CD4-positive, alpha-beta T cell treated with Interleukin-17A for 1 hour (primary cell): ENCODE data around the gene CARD11.
A peak's percentile ranks its signal among the peaks of the same experiment; 100 is the strongest.

Experiments used
- DNase-seq: peaks from one replicate; pipeline ENCODE4 v3.0.0-alpha.2; 2020

CARD11 gene

GRCh38 chr7:2894118-2894940 is 149.3 kb downstream of the CARD11 start:
- peak; percentile 51 for DNase-seq

- no peak for DNase-seq
Measured at GRCh38 chr7:2893411-2893861, 150.2 kb downstream of the CARD11 start.

DNA sequence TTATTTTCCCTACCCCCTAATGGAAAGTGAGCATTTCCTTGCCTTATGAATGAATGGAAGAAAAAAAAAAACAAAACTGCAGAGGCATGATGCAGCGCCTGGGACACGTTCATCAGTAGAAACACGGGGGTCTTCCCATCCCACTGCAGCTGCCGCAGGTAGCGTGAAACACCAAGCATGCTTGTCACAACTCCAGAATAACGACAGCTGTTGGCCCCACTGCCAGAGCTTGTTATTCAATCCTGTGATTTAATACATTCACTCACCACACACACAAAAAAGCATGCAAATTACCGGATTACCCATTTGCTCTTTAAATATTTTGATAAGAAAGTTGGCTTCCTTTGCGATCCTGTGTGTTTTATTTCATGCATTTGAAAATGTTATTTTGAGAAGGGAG is 151.1 kb downstream of the CARD11 start:
- DNase-seq, result no peak

GRCh38 chr7:2887816-2888215 is 155.9 kb downstream of the CARD11 start:
- DNase-seq, result no peak

DNA sequence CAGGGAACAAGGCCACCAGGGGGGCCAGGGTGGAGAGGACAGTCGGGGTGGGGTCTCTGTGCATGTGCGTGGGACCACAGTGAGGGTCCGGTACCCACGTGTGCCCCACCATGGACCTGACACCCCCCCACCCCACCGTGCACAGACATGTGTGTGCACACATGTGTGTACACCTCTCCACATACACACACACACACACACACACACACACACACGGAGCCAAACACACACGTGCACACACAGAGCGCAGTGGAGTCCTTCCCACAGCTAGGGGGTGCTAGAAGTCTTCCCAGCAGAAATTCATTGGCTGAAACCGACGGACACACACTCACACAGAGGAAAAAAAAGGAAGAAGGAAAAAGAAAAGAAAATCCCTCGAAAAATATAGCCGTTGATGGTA is 156.8 kb downstream of the CARD11 start:
- peak; percentile 75 for DNase-seq

DNA sequence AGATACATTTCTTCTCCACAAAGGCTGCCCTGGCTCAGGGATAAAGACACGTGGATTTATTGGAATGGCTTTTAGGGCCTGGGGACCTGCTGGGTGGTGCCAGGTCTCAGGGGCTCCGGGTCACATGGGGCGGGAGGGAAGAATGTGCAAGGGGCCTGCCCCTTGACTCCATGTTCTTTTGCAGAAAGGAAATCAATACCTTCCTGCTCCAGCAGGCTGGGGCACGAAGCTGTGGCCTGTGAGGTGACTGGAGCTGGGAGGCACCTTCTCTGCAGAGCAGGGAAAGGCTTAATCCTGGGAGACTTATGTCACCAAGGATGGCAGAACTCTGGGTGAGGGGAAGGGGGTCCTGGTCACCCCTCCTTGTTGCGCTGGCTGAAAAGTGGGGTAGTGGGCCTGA is 157.3 kb downstream of the CARD11 start:
- DNase-seq, result no peak

- DNase-seq, result no peak
Measured at GRCh38 chr7:2884161-2884560, 159.5 kb downstream of the CARD11 start.

- DNase-seq, result no peak
Measured at GRCh38 chr7:2883101-2883500, 160.6 kb downstream of the CARD11 start.

GRCh38 chr7:2882111-2882510 is 161.6 kb downstream of the CARD11 start:
- no peak for DNase-seq

- DNase-seq, result no peak
Measured at GRCh38 chr7:2880874-2881533, 162.7 kb downstream of the CARD11 start.

DNA sequence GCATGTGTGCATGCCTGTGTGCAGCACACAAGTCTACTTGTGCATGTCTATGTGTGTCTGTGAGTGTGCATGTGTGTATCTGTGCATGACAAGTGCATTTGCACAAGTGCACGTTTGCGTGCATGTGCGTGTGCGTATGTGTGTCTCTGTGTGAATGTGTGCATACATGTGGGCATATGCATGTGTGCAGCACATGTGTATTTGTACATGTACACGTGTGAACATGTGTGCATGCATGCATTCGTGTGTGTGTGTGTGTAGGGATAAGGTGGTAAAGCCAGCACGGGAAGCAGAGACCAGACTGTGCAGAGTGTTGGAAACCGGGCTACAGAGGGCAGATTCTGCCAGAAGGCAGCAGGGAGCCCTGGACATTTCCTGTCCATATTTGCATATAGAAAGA is 163.6 kb downstream of the CARD11 start:
- DNase-seq, result no peak

DNA sequence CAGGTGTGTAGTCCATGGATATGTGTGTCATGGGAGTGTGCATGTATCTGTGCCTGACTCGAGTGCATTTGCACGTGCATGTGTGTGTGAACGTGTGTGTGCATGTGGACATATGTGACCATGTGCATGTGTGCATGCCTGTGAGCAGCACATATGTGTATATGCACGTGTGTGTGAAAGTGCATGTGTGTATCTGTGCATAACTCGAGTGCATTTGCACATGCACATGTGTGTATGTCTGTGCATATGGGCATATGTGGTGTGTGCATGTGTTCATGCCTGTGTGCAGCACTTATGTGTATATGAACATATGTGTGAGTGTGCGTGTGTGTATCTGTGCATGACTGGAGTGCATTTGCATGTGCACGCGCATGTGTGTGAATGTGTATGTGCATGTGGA is 164.3 kb downstream of the CARD11 start:
- no peak for DNase-seq

DNA sequence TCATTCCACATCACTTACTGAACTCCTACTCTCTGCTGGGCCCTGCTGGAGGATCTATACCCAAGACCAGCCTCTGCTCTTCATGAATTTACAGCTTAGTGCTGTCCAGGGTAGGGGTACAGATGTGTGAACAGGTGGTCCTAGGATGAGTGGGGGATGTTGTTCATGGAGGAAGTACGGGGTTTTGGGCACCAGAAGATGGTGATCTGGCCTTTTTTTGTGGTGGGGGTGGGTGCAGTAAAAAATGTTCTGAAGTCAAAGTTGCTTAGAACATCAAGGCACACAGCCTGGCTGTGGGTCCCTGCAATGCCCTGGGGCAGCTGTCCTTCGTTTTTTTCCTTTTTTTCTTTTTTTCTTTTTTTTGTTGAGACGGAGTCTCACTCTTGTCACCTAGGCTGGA is 165.4 kb downstream of the CARD11 start:
- DNase-seq, result no peak

GRCh38 chr7:2876031-2876731 is 167.5 kb downstream of the CARD11 start:
- DNase-seq, result no peak

DNA sequence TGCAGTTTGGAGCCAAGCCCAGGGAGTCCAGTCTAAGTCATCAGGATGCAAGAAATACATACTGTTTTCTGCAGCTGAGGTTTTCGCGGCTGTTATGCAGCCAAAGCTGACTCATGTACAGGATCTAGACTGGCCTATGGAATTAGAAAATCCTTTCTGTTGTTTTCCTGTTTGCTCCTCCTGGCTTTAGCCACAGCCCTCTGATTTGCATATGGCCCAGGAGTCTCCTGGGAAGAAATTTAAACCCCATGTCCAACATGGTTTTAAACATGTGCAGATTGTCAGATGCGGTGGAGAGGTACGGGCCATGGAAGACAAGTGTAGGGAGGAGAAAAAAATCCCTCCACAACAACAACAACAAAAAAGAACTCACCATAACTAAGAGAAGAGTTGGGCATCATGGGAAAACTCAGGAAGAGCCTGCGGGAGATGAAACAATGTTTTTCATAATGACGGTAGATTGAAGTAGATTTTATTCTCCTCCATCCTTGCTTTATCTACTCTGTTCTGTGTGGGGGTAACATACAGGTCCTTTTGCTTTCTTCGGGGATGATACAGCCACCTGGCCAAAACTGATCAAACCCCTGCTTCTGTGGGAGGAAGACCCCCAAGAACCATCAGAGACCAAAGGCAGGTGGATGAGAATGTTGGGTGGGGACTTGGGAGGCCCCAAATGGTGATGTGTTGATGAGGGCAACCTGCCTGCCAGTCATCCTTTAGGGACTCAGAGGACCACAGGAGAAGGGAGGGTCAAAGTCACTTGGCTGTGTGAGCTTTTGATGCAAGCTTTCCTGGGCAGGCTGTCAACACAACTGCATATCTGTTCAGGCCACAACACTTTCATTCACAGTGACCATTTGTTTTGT is 169.7 kb downstream of the CARD11 start:
- no peak for DNase-seq

DNA sequence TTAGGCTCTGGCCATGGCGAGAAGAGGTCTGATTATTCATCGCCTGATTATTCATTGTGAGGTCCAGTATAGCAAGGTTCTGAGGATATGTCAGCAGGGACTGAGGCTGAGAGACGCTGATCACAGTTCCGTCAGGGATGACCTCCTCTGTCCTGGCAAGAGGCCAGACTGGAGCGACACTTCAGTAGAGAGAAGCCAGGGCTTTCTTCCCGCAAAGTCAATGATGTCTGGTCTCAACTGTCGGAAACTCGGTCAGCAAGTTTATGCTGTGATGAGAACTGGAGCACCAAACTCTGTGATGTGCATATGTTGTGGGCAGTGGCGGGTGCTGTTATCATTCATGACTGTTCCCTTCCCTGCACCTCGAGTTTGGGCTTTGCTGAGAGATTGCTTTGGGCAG is 170.5 kb downstream of the CARD11 start:
- no peak for DNase-seq

DNA sequence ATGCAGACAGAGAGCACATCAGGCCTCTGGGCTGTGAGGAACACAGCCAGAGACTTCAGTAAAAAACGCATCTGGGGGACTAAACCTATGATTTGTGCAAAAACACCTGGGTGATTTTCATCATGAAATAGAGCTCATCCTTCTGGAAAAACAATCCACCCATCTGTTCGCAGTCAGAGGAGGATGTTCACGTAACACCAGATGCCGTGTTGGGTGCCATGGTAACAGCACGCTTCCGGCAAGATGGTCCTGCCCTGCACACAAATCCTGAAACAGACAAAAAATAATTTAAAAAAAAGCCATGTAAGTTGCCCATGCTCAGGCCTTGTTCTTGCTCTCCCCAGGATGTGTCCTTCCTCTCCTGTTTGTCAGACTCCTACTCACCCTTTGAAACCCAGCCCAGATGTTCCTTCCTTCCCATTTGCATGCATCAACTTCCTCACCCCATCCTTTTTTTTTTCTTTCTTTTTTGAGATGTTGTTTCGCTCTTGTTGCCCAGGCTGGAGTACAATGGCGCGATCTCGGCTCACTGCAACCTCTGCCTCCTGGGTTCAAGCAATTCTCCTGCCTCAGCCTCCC is 171.3 kb downstream of the CARD11 start:
- no peak for DNase-seq

GRCh38 chr7:2870471-2870931 is 173.2 kb downstream of the CARD11 start:
- DNase-seq, result peak; percentile 55

DNA sequence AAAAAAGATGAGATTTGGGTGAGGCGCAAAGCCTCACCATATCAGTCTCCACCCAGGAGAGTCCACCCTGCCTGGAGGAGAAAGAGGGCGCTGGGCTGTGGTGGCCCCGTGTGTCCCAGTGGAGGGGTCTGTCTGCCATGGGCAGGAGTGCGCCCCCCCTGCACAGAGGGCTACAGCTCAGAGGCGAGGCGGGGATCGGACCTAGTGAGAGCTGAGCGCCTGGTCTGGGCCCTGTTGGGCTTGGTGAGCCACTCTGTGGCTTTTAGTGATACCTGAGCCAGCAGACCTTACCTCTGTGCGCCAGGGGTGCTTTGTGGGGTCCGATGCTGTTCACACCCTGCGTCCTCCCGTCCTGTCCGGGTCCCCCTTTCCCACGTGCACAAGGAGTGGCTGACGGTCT is 173.7 kb downstream of the CARD11 start:
- DNase-seq, result no peak

DNA sequence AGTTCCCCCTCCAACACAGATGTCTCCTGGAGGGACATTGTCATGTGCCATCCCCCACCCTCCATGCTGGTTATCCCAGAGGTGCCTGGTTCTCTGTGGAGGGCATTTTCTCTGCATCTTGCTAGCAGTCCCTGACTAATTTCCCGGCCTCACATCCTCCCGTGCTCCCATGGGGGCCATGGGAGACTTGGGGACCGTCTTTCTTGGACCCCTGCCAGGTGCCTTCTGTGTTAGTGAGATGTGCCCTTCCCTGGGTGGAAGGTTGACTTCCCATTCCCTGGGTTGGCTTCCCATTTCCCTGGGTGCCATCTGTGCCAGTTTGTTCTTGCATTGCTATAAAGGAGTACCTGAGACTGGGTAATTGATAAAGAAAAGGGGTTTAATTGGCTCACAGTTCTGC is 177.1 kb downstream of the CARD11 start:
- DNase-seq, result no peak

DNA sequence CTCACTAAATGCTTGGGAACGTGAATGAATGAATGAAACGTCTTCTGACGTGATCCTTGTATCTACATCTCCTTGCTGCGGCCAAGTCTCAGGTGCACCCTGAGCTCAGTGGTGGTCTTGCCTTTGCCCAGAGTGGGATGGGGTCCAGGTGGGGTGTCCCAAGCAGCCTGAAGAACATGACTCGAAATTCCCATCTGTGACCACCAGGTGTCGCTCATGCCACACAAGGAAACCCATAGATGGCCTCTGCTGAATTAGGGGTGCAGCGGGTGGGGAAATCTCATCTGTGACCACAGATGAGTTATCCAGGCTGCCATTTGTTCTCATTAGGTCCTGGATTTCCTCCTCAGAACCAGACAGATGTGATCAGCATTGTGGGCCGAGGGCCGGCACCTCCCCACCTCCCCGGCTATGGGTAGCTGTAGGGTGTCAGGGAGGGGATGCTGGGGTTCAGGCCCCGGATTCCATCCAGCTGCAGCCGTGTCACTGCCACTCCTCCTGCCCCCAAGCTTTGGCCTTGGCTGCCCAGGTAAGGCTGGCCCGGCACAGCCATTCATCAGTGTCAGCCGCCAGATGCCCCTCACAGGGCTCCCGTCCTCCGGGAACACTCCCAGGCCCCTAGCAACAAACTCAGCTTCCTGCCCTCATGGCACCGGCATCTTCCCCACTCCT is 178.5 kb downstream of the CARD11 start:
- peak; percentile 79 for DNase-seq
